K562 (cell line): ENCODE data around the gene OPA1. TPM values are rescaled to one million over a fixed set of nuclear protein-coding genes. Genes with fewer than 3 reads are reported as not detected.

ENCODE experiments used
- CAMTA2 ChIP-seq: fragments of 250-450 bp; sonication (Bioruptor Pico); conservative IDR thresholded peaks from 2 replicates; pipeline ENCODE4 v1.5.1; 2022
- CBX3 ChIP-seq, 2 experiments: IDR thresholded peaks; 1 replicate in 1 of 2; 2 replicates in 1 of 2; pipeline ENCODE4 v1.6.1; 2012; ENCODE audit warnings: inconsistent platforms in 2 of 2, low read length in 2 of 2, borderline replicate concordance in 1 of 2, control low read depth in 1 of 2
- EGR1 ChIP-seq: fragments of 450-650 bp; conservative IDR thresholded peaks from 2 replicates; pipeline ENCODE4 v1.6.1; 2017; ENCODE audit warnings: mild to moderate bottlenecking
- ESRRA ChIP-seq: fragments of 450-650 bp; IDR thresholded peaks from 2 replicates; pipeline ENCODE4 v1.6.1; 2014; ENCODE audit warnings: low read depth, mild to moderate bottlenecking, moderate library complexity, borderline replicate concordance
- HOXB6 ChIP-seq: fragments of 250-450 bp; sonication (Bioruptor Pico); IDR thresholded peaks from 2 replicates; pipeline ENCODE4 v1.5.1; 2022; ENCODE audit warnings: mild to moderate bottlenecking, borderline replicate concordance
- MEIS2 ChIP-seq: fragments of 450-650 bp; IDR thresholded peaks from 2 replicates; pipeline ENCODE4 v1.6.1; 2014; ENCODE audit warnings: mild to moderate bottlenecking; ENCODE audit not compliant: partially characterized antibody
- MTF1 ChIP-seq: fragments of 250-450 bp; sonication (Bioruptor Pico); IDR thresholded peaks from 2 replicates; pipeline ENCODE4 v1.9.0; 2021; ENCODE audit warnings: moderate library complexity, mild to moderate bottlenecking, inconsistent platforms, borderline replicate concordance
- POLR2B ChIP-seq: fragments of 450-650 bp; IDR thresholded peaks from 2 replicates; pipeline ENCODE4 v1.6.1; 2018; ENCODE audit warnings: low read depth; ENCODE audit not compliant: partially characterized antibody
- YBX1 ChIP-seq: fragments of 450-650 bp; IDR thresholded peaks from 2 replicates; pipeline ENCODE4 v1.7.1; 2016; ENCODE audit warnings: mild to moderate bottlenecking
- ZNF696 ChIP-seq: fragments of 250-450 bp; sonication (Bioruptor Pico); conservative IDR thresholded peaks from 2 replicates; pipeline ENCODE4 v1.4.0; 2020; ENCODE audit warnings: mild to moderate bottlenecking, moderate library complexity
- ZNF764 ChIP-seq: fragments of 250-450 bp; sonication (Bioruptor Pico); IDR thresholded peaks from 2 replicates; pipeline ENCODE4 v1.4.0; 2020; ENCODE audit warnings: low read depth, mild to moderate bottlenecking, moderate library complexity
- polyA plus RNA-seq, 8 experiments: library from polyadenylated mRNA; depleted of rRNA in 4 of 8; stranded (reverse) in 5 of 8; unstranded in 3 of 8; fragments of >200 nt; fragmentation: Nextera tagmentation in 2 of 8; fragmentation: Illumina TruSeq in 1 of 8; extraction: Ambion mirVana in 2 of 8; extraction: Trizol in 1 of 8; gene quantifications; 2 replicates each; pipeline versions ENCODE4 v1.2.1 to v1.2.3, GENCODE V29; 2011 to 2014; ENCODE audit warnings: inconsistent platforms in 1 of 8, missing spikeins in 1 of 8
- total RNA-seq, 7 experiments: library from RNA; depleted of rRNA in 6 of 7; stranded (reverse); fragments of >200 nt in 6 of 7; fragmentation: Illumina TruSeq in 2 of 7; extraction: Trizol in 2 of 7; gene quantifications; 2 replicates each; pipeline versions ENCODE4 v1.2.1 to v1.2.3, GENCODE V29; 2011 to 2021; ENCODE audit warnings: low replicate concordance in 1 of 7
- TF ChIP-seq, protein P1 (sequence below): sonication (generic); formaldehyde crosslinking; IDR thresholded peaks from 2 replicates; pipeline ENCODE4 v1.8.0; 2022; ENCODE audit warnings: missing genetic modification reagents, mild to moderate bottlenecking, borderline replicate concordance
- TF ChIP-seq, protein P2 (sequence below): fragments of 450-650 bp; formaldehyde crosslinking; IDR thresholded peaks from 2 replicates; pipeline ENCODE4 v1.4.0; 2020; ENCODE audit warnings: mild to moderate bottlenecking
- TF ChIP-seq, protein P3 (sequence below): fragments of 200-400 bp; formaldehyde crosslinking; IDR thresholded peaks from 2 replicates; pipeline ENCODE4 v1.6.1; 2017; ENCODE audit warnings: mild to moderate bottlenecking, low read depth, low read length, moderate library complexity
- TF ChIP-seq, protein P4 (sequence below): fragments of 250-450 bp; sonication (Bioruptor Pico); IDR thresholded peaks from 2 replicates; pipeline ENCODE4 v1.8.0; 2021; ENCODE audit warnings: moderate library complexity, mild to moderate bottlenecking, inconsistent platforms
- TF ChIP-seq, protein P5 (sequence below): fragments of 450-650 bp; formaldehyde crosslinking; IDR thresholded peaks from 2 replicates; pipeline ENCODE4 v1.4.0; 2020; ENCODE audit warnings: mild to moderate bottlenecking, moderate library complexity
- TF ChIP-seq, protein P6 (sequence below): sonication (generic); formaldehyde crosslinking; IDR thresholded peaks from 2 replicates; pipeline ENCODE4 v1.8.0; 2022; ENCODE audit warnings: missing genetic modification reagents, mild to moderate bottlenecking, borderline replicate concordance

Gene OPA1
- total and polyA plus RNA-seq, 9 of the 15 experiments (the other 6 are each of a cell fraction or from before 2014, with no cell fraction given) = 19.7 to 127 (median 94.7) TPM

DNA sequence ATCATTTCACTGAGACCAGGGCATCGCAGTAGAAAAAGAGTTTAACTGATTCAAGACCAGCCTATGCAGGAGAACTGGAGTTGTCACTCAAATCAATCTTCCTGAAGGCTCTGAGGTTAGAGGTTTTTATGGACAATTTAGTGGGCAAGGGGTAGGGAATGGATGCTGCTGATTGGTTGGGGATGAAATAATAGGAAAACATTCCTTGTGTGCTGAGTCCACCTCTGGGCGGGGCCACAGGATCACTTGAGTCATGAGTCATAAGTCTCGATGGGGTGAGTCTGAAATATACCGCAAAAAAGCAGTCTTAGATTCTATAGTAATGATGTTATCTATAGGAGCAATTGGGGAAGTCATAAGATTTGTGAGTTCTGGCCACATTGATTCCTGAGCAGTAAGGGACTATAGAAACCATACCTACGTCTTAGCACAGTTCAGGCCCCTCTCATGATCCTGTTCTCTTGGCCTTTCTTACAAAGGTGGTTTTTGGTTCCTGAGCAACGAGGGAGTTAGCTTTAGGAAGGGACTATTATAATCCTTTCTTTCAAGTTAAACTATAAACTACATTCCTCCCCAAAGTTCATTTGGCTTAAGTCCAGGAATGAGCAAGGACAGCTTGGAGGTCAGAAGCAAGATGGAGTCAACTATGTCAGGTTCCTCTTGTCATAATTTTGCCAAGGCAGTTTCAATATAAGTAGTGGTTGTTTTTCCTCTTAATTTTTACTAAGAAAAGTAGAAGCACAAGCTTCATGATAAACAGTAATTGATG is 2.7 kb upstream of the OPA1 start (continued):
- TF ChIP-seq ZNF696 (no peak), YBX1 (no peak), CAMTA2 (CRISPR knock-in tag) (no peak), MTF1 (peak; percentile 85; the same call in 1 of the 2 replicates), ZNF764 (CRISPR knock-in tag) (no peak), HOXB6 (CRISPR knock-in tag) (no peak), ESRRA (peak; percentile 77), POLR2B (no peak), CBX3 (IDR thresholded peaks at IDR 0.05; ENCODE audit: borderline replicate concordance in 1 of 2, low read length in 2 of 2) (no peak), MEIS2 (peak; percentile 73), EGR1 (no peak)
- TF ChIP-seq, protein P1, sequence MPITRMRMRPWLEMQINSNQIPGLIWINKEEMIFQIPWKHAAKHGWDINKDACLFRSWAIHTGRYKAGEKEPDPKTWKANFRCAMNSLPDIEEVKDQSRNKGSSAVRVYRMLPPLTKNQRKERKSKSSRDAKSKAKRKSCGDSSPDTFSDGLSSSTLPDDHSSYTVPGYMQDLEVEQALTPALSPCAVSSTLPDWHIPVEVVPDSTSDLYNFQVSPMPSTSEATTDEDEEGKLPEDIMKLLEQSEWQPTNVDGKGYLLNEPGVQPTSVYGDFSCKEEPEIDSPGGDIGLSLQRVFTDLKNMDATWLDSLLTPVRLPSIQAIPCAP = no peak
- TF ChIP-seq, protein P2, sequence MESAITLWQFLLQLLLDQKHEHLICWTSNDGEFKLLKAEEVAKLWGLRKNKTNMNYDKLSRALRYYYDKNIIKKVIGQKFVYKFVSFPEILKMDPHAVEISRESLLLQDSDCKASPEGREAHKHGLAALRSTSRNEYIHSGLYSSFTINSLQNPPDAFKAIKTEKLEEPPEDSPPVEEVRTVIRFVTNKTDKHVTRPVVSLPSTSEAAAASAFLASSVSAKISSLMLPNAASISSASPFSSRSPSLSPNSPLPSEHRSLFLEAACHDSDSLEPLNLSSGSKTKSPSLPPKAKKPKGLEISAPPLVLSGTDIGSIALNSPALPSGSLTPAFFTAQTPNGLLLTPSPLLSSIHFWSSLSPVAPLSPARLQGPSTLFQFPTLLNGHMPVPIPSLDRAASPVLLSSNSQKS = no peak
- TF ChIP-seq, protein P3, sequence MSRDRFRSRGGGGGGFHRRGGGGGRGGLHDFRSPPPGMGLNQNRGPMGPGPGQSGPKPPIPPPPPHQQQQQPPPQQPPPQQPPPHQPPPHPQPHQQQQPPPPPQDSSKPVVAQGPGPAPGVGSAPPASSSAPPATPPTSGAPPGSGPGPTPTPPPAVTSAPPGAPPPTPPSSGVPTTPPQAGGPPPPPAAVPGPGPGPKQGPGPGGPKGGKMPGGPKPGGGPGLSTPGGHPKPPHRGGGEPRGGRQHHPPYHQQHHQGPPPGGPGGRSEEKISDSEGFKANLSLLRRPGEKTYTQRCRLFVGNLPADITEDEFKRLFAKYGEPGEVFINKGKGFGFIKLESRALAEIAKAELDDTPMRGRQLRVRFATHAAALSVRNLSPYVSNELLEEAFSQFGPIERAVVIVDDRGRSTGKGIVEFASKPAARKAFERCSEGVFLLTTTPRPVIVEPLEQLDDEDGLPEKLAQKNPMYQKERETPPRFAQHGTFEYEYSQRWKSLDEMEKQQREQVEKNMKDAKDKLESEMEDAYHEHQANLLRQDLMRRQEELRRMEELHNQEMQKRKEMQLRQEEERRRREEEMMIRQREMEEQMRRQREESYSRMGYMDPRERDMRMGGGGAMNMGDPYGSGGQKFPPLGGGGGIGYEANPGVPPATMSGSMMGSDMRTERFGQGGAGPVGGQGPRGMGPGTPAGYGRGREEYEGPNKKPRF = no peak
- TF ChIP-seq, protein P4, sequence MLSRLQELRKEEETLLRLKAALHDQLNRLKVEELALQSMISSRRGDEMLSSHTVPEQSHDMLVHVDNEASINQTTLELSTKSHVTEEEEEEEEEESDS (CRISPR knock-in tag) = no peak
- TF ChIP-seq, protein P5, sequence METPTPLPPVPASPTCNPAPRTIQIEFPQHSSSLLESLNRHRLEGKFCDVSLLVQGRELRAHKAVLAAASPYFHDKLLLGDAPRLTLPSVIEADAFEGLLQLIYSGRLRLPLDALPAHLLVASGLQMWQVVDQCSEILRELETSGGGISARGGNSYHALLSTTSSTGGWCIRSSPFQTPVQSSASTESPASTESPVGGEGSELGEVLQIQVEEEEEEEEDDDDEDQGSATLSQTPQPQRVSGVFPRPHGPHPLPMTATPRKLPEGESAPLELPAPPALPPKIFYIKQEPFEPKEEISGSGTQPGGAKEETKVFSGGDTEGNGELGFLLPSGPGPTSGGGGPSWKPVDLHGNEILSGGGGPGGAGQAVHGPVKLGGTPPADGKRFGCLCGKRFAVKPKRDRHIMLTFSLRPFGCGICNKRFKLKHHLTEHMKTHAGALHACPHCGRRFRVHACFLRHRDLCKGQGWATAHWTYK = peak; percentile 90
- TF ChIP-seq, protein P6, sequence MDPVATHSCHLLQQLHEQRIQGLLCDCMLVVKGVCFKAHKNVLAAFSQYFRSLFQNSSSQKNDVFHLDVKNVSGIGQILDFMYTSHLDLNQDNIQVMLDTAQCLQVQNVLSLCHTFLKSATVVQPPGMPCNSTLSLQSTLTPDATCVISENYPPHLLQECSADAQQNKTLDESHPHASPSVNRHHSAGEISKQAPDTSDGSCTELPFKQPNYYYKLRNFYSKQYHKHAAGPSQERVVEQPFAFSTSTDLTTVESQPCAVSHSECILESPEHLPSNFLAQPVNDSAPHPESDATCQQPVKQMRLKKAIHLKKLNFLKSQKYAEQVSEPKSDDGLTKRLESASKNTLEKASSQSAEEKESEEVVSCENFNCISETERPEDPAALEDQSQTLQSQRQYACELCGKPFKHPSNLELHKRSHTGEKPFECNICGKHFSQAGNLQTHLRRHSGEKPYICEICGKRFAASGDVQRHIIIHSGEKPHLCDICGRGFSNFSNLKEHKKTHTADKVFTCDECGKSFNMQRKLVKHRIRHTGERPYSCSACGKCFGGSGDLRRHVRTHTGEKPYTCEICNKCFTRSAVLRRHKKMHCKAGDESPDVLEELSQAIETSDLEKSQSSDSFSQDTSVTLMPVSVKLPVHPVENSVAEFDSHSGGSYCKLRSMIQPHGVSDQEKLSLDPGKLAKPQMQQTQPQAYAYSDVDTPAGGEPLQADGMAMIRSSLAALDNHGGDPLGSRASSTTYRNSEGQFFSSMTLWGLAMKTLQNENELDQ (CRISPR knock-in tag) = no peak
